Trophoblast cell (in vitro differentiated cells and primary cell): ENCODE measurements around the gene SLC30A10.

ENCODE experiments used
- DNase-seq, 2 donors: peaks; one replicate each; pipeline ENCODE4 v3.0.0-alpha.2; 2016
- H2AFZ ChIP-seq: 2 replicates; pipeline ENCODE4 v1.6.1; 2013; ENCODE audit warnings: low read length, moderate library complexity, mild to moderate bottlenecking; ENCODE audit not compliant: insufficient read depth, poor library complexity
- H2AK5ac ChIP-seq: 2 replicates; pipeline ENCODE4 v1.6.1; 2013; ENCODE audit warnings: mild to moderate bottlenecking, low read length
- H2BK120ac ChIP-seq: 2 replicates; pipeline ENCODE4 v1.6.1; 2013; ENCODE audit warnings: low read length, mild to moderate bottlenecking, moderate library complexity; ENCODE audit not compliant: insufficient read depth, poor library complexity
- H2BK12ac ChIP-seq: 2 replicates; pipeline ENCODE4 v1.6.1; 2013; ENCODE audit warnings: mild to moderate bottlenecking, low read length, moderate library complexity
- H2BK5ac ChIP-seq: 2 replicates; pipeline ENCODE4 v1.6.1; 2013; ENCODE audit warnings: low read length, low read depth, moderate library complexity, mild to moderate bottlenecking; ENCODE audit not compliant: poor library complexity
- H3K14ac ChIP-seq: 2 replicates; pipeline ENCODE4 v1.6.1; 2013; ENCODE audit warnings: mild to moderate bottlenecking, low read length
- H3K18ac ChIP-seq: 2 replicates; pipeline ENCODE4 v1.6.1; 2013; ENCODE audit warnings: mild to moderate bottlenecking, low read length
- H3K23ac ChIP-seq: 2 replicates; pipeline ENCODE4 v1.6.1; 2013; ENCODE audit warnings: low read length
- H3K27ac ChIP-seq: 2 replicates; pipeline ENCODE4 v1.5.1; 2013; ENCODE audit warnings: low read depth, mild to moderate bottlenecking, inconsistent platforms, low read length, moderate library complexity
- H3K27me3 ChIP-seq: 2 replicates; pipeline ENCODE4 v1.6.1; 2013; ENCODE audit warnings: inconsistent platforms, mild to moderate bottlenecking, low read length, moderate library complexity; ENCODE audit not compliant: insufficient read depth
- H3K36me3 ChIP-seq, 2 experiments: 1 replicate in 1 of 2; 2 replicates in 1 of 2; pipeline ENCODE4 v1.6.1; 2013; ENCODE audit warnings: low read length in 2 of 2, mild to moderate bottlenecking in 2 of 2, moderate library complexity in 1 of 2; ENCODE audit not compliant: insufficient read depth in 2 of 2, control insufficient read depth in 1 of 2
- H3K4ac ChIP-seq: 2 replicates; pipeline ENCODE4 v1.6.1; 2013; ENCODE audit warnings: low read depth, mild to moderate bottlenecking, low read length, moderate library complexity
- H3K4me1 ChIP-seq, 2 experiments: 1 replicate in 1 of 2; 2 replicates in 1 of 2; pipeline ENCODE4 v1.6.1; 2013; ENCODE audit warnings: low read length in 2 of 2, mild to moderate bottlenecking in 2 of 2, moderate library complexity in 1 of 2; ENCODE audit not compliant: insufficient read depth in 2 of 2, control insufficient read depth in 1 of 2
- H3K4me2 ChIP-seq: 2 replicates; pipeline ENCODE4 v1.6.1; 2013; ENCODE audit warnings: inconsistent platforms, mild to moderate bottlenecking, low read length, moderate library complexity
- H3K4me3 ChIP-seq: 2 replicates; pipeline ENCODE4 v1.5.1; 2013; ENCODE audit warnings: mild to moderate bottlenecking, low read depth, low read length, inconsistent platforms
- H3K79me1 ChIP-seq: one replicate; pipeline ENCODE4 v1.6.1; 2013; ENCODE audit warnings: low read length
- H3K79me2 ChIP-seq: 2 replicates; pipeline ENCODE4 v1.6.1; 2013; ENCODE audit warnings: low read length, mild to moderate bottlenecking; ENCODE audit not compliant: control insufficient read depth, insufficient read depth, poor library complexity
- H3K9ac ChIP-seq: 2 replicates; pipeline ENCODE4 v1.6.1; 2013; ENCODE audit warnings: mild to moderate bottlenecking, low read length
- H3K9me3 ChIP-seq: 2 replicates; pipeline ENCODE4 v1.6.1; 2013; ENCODE audit warnings: low read depth, mild to moderate bottlenecking, control low read depth, inconsistent platforms, low read length; ENCODE audit not compliant: insufficient read depth
- H4K12ac ChIP-seq: 2 replicates; pipeline ENCODE4 v1.6.1; 2013; ENCODE audit warnings: low read depth, mild to moderate bottlenecking, low read length, moderate library complexity
- H4K8ac ChIP-seq: 2 replicates; pipeline ENCODE4 v1.6.1; 2013; ENCODE audit warnings: low read depth, mild to moderate bottlenecking, low read length, moderate library complexity
- H4K91ac ChIP-seq: one replicate; pipeline ENCODE4 v1.6.1; 2013; ENCODE audit warnings: low read depth, mild to moderate bottlenecking, low read length, moderate library complexity
- WGBS: extraction: QIAGEN DNeasy Blood & Tissue Kit; methylation state at CpG from one replicate; pipeline ENCODE4 v1.1.7; 2013; ENCODE audit warnings: missing lambda C conversion rate; ENCODE audit not compliant: insufficient read length, insufficient coverage; ENCODE audit errors: extremely low coverage; 5-methylcytosine and 5-hydroxymethylcytosine counted together

SLC30A10 gene

GRCh38 chr1:219902951-219903350 is 25.4 kb downstream of the SLC30A10 start:
- H4K91ac ChIP-seq = no peak overlapping the region
- no peak overlapping the region for H3K4ac ChIP-seq
- H2AK5ac ChIP-seq = no peak overlapping the region
- no peak overlapping the region for H2BK12ac ChIP-seq
- no peak overlapping the region for H3K4me2 ChIP-seq
- no peaks in the 10 kb centered on the region for H3K27me3 ChIP-seq
- H3K4me1 ChIP-seq = no peaks in the 10 kb centered on the region
- no peaks in the 10 kb centered on the region for H3K79me2 ChIP-seq
- H3K79me1 ChIP-seq = no peaks in the 10 kb centered on the region
- H3K14ac ChIP-seq = no peak overlapping the region
- H3K23ac ChIP-seq = no peak overlapping the region
- no CpG with 5 or more reads among the region's 4 CpGs for WGBS
- no peak overlapping the region for H3K27ac ChIP-seq
- H3K18ac ChIP-seq = no peak overlapping the region
- H4K8ac ChIP-seq = no peak overlapping the region
- no peak overlapping the region for H2BK120ac ChIP-seq
- no peak overlapping the region for H4K12ac ChIP-seq
- no peak overlapping the region for H3K4me3 ChIP-seq
- no peak overlapping the region for H3K9ac ChIP-seq
- no peaks in the 10 kb centered on the region for H3K9me3 ChIP-seq
- no peaks in the 10 kb centered on the region for H3K36me3 ChIP-seq
- H2AFZ ChIP-seq = no peak overlapping the region
- DNase-seq = no peak
- H2BK5ac ChIP-seq = no peak overlapping the region

GRCh38 chr1:219900882-219901281 is 27.5 kb downstream of the SLC30A10 start:
- no peak overlapping the region for H4K91ac ChIP-seq
- no peak overlapping the region for H3K4me2 ChIP-seq
- no peak overlapping the region for H4K8ac ChIP-seq

DNA sequence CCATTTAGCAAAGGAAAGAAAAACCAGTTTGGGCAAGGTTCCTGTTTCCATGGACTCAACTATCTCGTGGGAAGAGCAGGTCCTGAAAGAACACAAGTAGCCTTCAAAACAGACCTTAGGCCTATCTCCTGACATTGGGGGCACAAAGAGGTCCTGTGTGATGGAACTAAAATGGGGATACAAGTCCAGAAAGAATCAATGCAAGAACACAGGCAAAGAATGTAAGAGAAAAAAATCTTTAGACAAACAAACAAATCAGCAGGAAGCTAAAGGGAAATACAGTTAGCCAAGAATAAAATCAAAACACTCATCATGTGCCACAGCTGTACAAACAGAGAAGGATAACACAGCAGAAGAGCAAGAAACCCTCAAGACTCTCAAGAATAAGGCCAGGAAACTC is 28.2 kb downstream of the SLC30A10 start:
- Histone ChIP-seq H2AFZ (no peak overlapping the region), H2BK5ac (no peak overlapping the region), H3K36me3 (no peaks in the 10 kb centered on the region), H4K12ac (no peak overlapping the region), H2AK5ac (no peak overlapping the region), H4K8ac (no peak overlapping the region), H3K27ac (no peak overlapping the region), H3K9ac (no peak overlapping the region), H2BK12ac (no peak overlapping the region), H3K18ac (no peak overlapping the region), H4K91ac (no peak overlapping the region), H3K4me1 (no peaks in the 10 kb centered on the region), H3K4me2 (no peak overlapping the region), H3K79me1 (no peaks in the 10 kb centered on the region), H3K23ac (no peak overlapping the region), H3K9me3 (no peaks in the 10 kb centered on the region), H3K27me3 (no peaks in the 10 kb centered on the region), H3K4me3 (no peak overlapping the region), H3K4ac (no peak overlapping the region), H3K14ac (no peak overlapping the region), H2BK120ac (no peak overlapping the region), H3K79me2 (no peaks in the 10 kb centered on the region)
- no CpG with 5 or more reads among the region's 1 CpG for WGBS
- DNase-seq = no peak

More at GRCh38 chr1:219900882-219901281, 27.5 kb downstream of the SLC30A10 start:
- H3K4ac ChIP-seq = no peak overlapping the region
- no peaks in the 10 kb centered on the region for H3K4me1 ChIP-seq
- no peak overlapping the region for H3K27ac ChIP-seq
- H3K79me2 ChIP-seq = no peaks in the 10 kb centered on the region
- no peak overlapping the region for H3K23ac ChIP-seq
- no peak overlapping the region for H2AK5ac ChIP-seq
- H3K4me3 ChIP-seq = no peak overlapping the region
- no peak overlapping the region for H3K9ac ChIP-seq
- H2BK5ac ChIP-seq = no peak overlapping the region
- H3K9me3 ChIP-seq = no peaks in the 10 kb centered on the region
- no peak overlapping the region for H2BK12ac ChIP-seq
- no peak overlapping the region for H4K12ac ChIP-seq
- H3K27me3 ChIP-seq = no peaks in the 10 kb centered on the region
- H3K36me3 ChIP-seq = no peaks in the 10 kb centered on the region
- no peak for DNase-seq
- H2BK120ac ChIP-seq = no peak overlapping the region
- no peaks in the 10 kb centered on the region for H3K79me1 ChIP-seq
- 100% methylated on average over 1 of the region's 1 CpG for WGBS
- no peak overlapping the region for H3K18ac ChIP-seq
- H3K14ac ChIP-seq = no peak overlapping the region
- H2AFZ ChIP-seq = no peak overlapping the region

- Histone ChIP-seq H3K23ac (no peak overlapping the region), H3K27me3 (no peaks in the 10 kb centered on the region), H3K27ac (no peak overlapping the region), H2BK120ac (no peak overlapping the region), H2AK5ac (no peak overlapping the region), H3K14ac (no peak overlapping the region), H2BK5ac (no peak overlapping the region), H3K4me3 (no peak overlapping the region), H3K9ac (no peak overlapping the region), H4K8ac (no peak overlapping the region), H2BK12ac (no peak overlapping the region), H3K79me1 (no peaks in the 10 kb centered on the region), H3K4ac (no peak overlapping the region), H3K4me2 (no peak overlapping the region), H2AFZ (no peak overlapping the region), H3K36me3 (no peaks in the 10 kb centered on the region), H4K12ac (no peak overlapping the region), H3K9me3 (no peaks in the 10 kb centered on the region), H3K4me1 (no peaks in the 10 kb centered on the region), H3K79me2 (no peaks in the 10 kb centered on the region), H4K91ac (no peak overlapping the region), H3K18ac (no peak overlapping the region)
- no CpG with 5 or more reads among the region's 5 CpGs for WGBS
- no peak for DNase-seq
These were observed 30.0 kb downstream of the SLC30A10 start for GRCh38 chr1:219898375-219898774.
